DMS114 treated with DMSO at 0.1 percent for 48 hours (cell line): Measurements from ENCODE around the gene CERS6.

Experiments
- DNase-seq: peaks from one replicate; lab custom pipeline; 2025; ENCODE audit not compliant: unreplicated experiment; lab: John Stamatoyannopoulos, UW

The CERS6 gene

GRCh38 chr2:168793596-168793995 lies 337.5 kb downstream of the CERS6 start:
- DNase-seq, result no peak

- DNase-seq, result no peak
Observed at GRCh38 chr2:168794968-168795367, 338.9 kb downstream of the CERS6 start.

GRCh38 chr2:168796090-168796577 lies 340.1 kb downstream of the CERS6 start:
- DNase-seq, result no peak

GRCh38 chr2:168796583-168797285 lies 340.7 kb downstream of the CERS6 start:
- no peak for DNase-seq

GRCh38 chr2:168797286-168797655 lies 341.2 kb downstream of the CERS6 start:
- no peak for DNase-seq

GRCh38 chr2:168798076-168798887 lies 342.2 kb downstream of the CERS6 start:
- DNase-seq, result no peak

GRCh38 chr2:168798888-168799410 lies 342.9 kb downstream of the CERS6 start:
- no peak for DNase-seq

- DNase-seq, result no peak
Observed at GRCh38 chr2:168801471-168801870, 345.4 kb downstream of the CERS6 start.

- DNase-seq, result no peak
Observed at GRCh38 chr2:168801961-168802858, 346.1 kb downstream of the CERS6 start, which contains the start of gene NOSTRIN. NOSTRIN (plus strand) TSS chr2:168802637; CDS start chr2:168802647, 10 bp downstream.

- DNase-seq, result no peak
Observed at GRCh38 chr2:168802859-168803725, 347.0 kb downstream of the CERS6 start.

- no peak for DNase-seq
Observed at GRCh38 chr2:168804214-168804613, 348.1 kb downstream of the CERS6 start.

GRCh38 chr2:168805615-168806014 lies 349.5 kb downstream of the CERS6 start:
- DNase-seq, result no peak

GRCh38 chr2:168809537-168809936 lies 353.5 kb downstream of the CERS6 start:
- DNase-seq, result no peak

GRCh38 chr2:168810235-168810634 lies 354.2 kb downstream of the CERS6 start:
- no peak for DNase-seq

GRCh38 chr2:168811696-168812095 lies 355.6 kb downstream of the CERS6 start:
- no peak for DNase-seq

- no peak for DNase-seq
Observed at GRCh38 chr2:168814046-168814445, 358.0 kb downstream of the CERS6 start.

GRCh38 chr2:168814939-168815907 lies 359.2 kb downstream of the CERS6 start:
- DNase-seq, result no peak

GRCh38 chr2:168816369-168816768 lies 360.3 kb downstream of the CERS6 start:
- no peak for DNase-seq
